GM23338 (cell line): ENCODE results near the gene ITCH. TPM values are rescaled to one million over a fixed set of nuclear protein-coding genes. Genes with fewer than 3 reads are reported as not detected.

ENCODE experiments used
- ATAC-seq: fragments of 200-7000 bp; cut with Tn5 transposase; 3 replicates; pipeline ENCODE4 v1.9.1; 2020
- DNase-seq: peaks from one replicate; pipeline ENCODE4 v3.0.0-alpha.2; 2015; ENCODE audit warnings: low spot score
- H2AFZ ChIP-seq: fragments of 200-600 bp; sonication (generic); 2 replicates; pipeline ENCODE4 v1.8.0; 2016; ENCODE audit warnings: antibody characterized with exemption, mild to moderate bottlenecking, moderate library complexity
- H3F3A ChIP-seq: fragments of 200-600 bp; sonication (generic); replicated peaks from 2 replicates; pipeline ENCODE4 v1.8.0; 2017; ENCODE audit warnings: antibody characterized with exemption, mixed run types, low read depth
- H3K27ac ChIP-seq: fragments of 200-600 bp; sonication (generic); 2 replicates; pipeline ENCODE4 v1.6.1; 2016; ENCODE audit warnings: low read depth
- H3K27me3 ChIP-seq: fragments of 200-600 bp; sonication (generic); 2 replicates; pipeline ENCODE4 v1.8.0; 2016; ENCODE audit warnings: mild to moderate bottlenecking, mixed run types, moderate library complexity; ENCODE audit not compliant: insufficient read depth
- H3K36me3 ChIP-seq: fragments of 200-600 bp; sonication (generic); 2 replicates; pipeline ENCODE4 v1.8.0; 2016; ENCODE audit warnings: mild to moderate bottlenecking; ENCODE audit not compliant: insufficient read depth
- H3K4me1 ChIP-seq: fragments of 200-600 bp; sonication (generic); 2 replicates; pipeline ENCODE4 v1.8.0; 2016; ENCODE audit warnings: mild to moderate bottlenecking, moderate library complexity; ENCODE audit not compliant: insufficient read depth
- H3K4me2 ChIP-seq: fragments of 200-600 bp; sonication (generic); 2 replicates; pipeline ENCODE4 v1.7.1; 2017; ENCODE audit warnings: mixed run types
- H3K4me3 ChIP-seq: fragments of 200-600 bp; sonication (generic); 2 replicates; pipeline ENCODE4 v1.6.1; 2016; ENCODE audit warnings: mixed run types
- H3K79me2 ChIP-seq: fragments of 200-600 bp; sonication (generic); replicated peaks from 2 replicates; pipeline ENCODE4 v1.8.0; 2017; ENCODE audit warnings: mild to moderate bottlenecking; ENCODE audit not compliant: insufficient read depth
- H3K9me2 ChIP-seq: fragments of 200-600 bp; sonication (generic); 2 replicates; pipeline ENCODE4 v1.8.0; 2017; ENCODE audit not compliant: insufficient read depth
- H4K20me1 ChIP-seq: fragments of 200-600 bp; sonication (generic); replicated peaks from 2 replicates; pipeline ENCODE4 v1.8.0; 2017; ENCODE audit warnings: mild to moderate bottlenecking; ENCODE audit not compliant: insufficient read depth
- H3K27ac Mint-ChIP-seq: 2 replicates; pipeline ENCODE4 v1.8.0; 2020; ENCODE audit warnings: inconsistent platforms, mild to moderate bottlenecking, moderate library complexity, mixed read lengths
- H3K27me3 Mint-ChIP-seq: 3 replicates; pipeline ENCODE4 v1.8.0; 2022; ENCODE audit warnings: low read depth, mild to moderate bottlenecking, moderate library complexity, mixed read lengths, inconsistent platforms; ENCODE audit not compliant: insufficient read depth, poor library complexity
- H3K36me3 Mint-ChIP-seq: 3 replicates; pipeline ENCODE4 v1.8.0; 2021; ENCODE audit warnings: low read depth, mild to moderate bottlenecking, inconsistent platforms, moderate library complexity, mixed read lengths
- H3K4me1 Mint-ChIP-seq: 3 replicates; pipeline ENCODE4 v1.8.0; 2020; ENCODE audit warnings: mild to moderate bottlenecking, inconsistent platforms, mixed read lengths
- H3K4me3 Mint-ChIP-seq: 3 replicates; pipeline ENCODE4 v1.8.0; 2021; ENCODE audit warnings: moderate library complexity, mild to moderate bottlenecking, inconsistent platforms, mixed read lengths
- H3K9me3 Mint-ChIP-seq: 3 replicates; pipeline ENCODE4 v1.8.0; 2020; ENCODE audit warnings: moderate library complexity, mild to moderate bottlenecking, inconsistent platforms, mixed read lengths
- CREB1 ChIP-seq: fragments of 250-450 bp; sonication (Bioruptor Pico); IDR thresholded peaks from 2 replicates; pipeline ENCODE4 v1.5.0; 2020; ENCODE audit warnings: low read depth, mild to moderate bottlenecking, moderate library complexity
- EZH2 ChIP-seq: fragments of 200-600 bp; sonication (generic); IDR thresholded peaks from one replicate; pipeline ENCODE4 v1.8.0; 2017; ENCODE audit warnings: antibody characterized with exemption, mild to moderate bottlenecking, low read depth; ENCODE audit not compliant: unreplicated experiment
- JUNB ChIP-seq: IDR thresholded peaks from one replicate; pipeline ENCODE4 v1.6.1; 2016; ENCODE audit warnings: antibody characterized with exemption; ENCODE audit not compliant: unreplicated experiment
- NANOG ChIP-seq: IDR thresholded peaks from 2 replicates; pipeline ENCODE4 v1.6.1; 2016; ENCODE audit warnings: antibody characterized with exemption, borderline replicate concordance
- ZNF331 ChIP-seq: fragments of 250-450 bp; sonication (Bioruptor Pico); IDR thresholded peaks from 2 replicates; pipeline ENCODE4 v1.5.0; 2020; ENCODE audit warnings: low read depth, mild to moderate bottlenecking, moderate library complexity
- polyA plus RNA-seq: library from polyadenylated mRNA; unstranded; fragments of >200 nt; fragmentation: Nextera tagmentation; extraction: Ambion mirVana; gene quantifications from 2 replicates; pipeline ENCODE4 v1.2.1, GENCODE V29; 2016
- total RNA-seq: library from RNA; depleted of rRNA; stranded (reverse); fragments of >200 nt; shearing (Covaris generic); gene quantifications from 2 replicates; pipeline ENCODE4 v1.2.3, GENCODE V29; 2014
- TF ChIP-seq, protein P1 (sequence below), 2 experiments: fragments of 200-600 bp in 1 of 2; sonication (generic) in 1 of 2; conservative IDR thresholded peaks; 2 replicates each; pipeline versions ENCODE4 v1.5.1 to v1.6.1; 2016 to 2017; ENCODE audit warnings: antibody characterized with exemption in 2 of 2, low read depth in 2 of 2, mild to moderate bottlenecking in 2 of 2, moderate library complexity in 1 of 2
- TF ChIP-seq, protein P2 (sequence below): IDR thresholded peaks from 2 replicates; pipeline ENCODE4 v1.6.1; 2016; ENCODE audit warnings: antibody characterized with exemption
- TF ChIP-seq, protein P3 (sequence below): fragments of 250-450 bp; sonication (Bioruptor Pico); IDR thresholded peaks from 2 replicates; pipeline ENCODE4 v1.5.0; 2020; ENCODE audit warnings: mild to moderate bottlenecking, moderate library complexity

Gene ITCH
- total and polyA plus RNA-seq, 2 experiments from 2014 or later: 16.4 to 31.6 TPM

DNA sequence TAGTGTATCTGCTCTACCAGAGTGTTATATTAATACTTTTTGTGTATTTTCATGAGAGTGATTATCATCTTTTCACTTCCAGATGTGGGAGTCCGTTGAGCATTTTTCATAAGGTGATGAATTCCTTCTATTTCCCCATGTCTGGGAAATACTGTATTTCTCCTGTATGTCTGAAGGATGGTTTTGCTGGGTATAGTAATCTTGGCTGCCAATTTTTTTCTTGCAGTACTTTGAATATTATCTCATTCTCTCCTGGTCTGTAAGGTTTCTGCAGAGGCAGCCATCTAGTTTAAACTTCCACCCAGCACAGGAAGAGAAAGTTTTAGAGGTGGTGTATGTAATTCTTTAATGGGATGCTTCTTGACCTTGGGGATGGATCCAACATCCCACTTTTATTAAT lies 137.8 kb downstream of the ITCH start (continued):
- TF ChIP-seq, protein P1, sequence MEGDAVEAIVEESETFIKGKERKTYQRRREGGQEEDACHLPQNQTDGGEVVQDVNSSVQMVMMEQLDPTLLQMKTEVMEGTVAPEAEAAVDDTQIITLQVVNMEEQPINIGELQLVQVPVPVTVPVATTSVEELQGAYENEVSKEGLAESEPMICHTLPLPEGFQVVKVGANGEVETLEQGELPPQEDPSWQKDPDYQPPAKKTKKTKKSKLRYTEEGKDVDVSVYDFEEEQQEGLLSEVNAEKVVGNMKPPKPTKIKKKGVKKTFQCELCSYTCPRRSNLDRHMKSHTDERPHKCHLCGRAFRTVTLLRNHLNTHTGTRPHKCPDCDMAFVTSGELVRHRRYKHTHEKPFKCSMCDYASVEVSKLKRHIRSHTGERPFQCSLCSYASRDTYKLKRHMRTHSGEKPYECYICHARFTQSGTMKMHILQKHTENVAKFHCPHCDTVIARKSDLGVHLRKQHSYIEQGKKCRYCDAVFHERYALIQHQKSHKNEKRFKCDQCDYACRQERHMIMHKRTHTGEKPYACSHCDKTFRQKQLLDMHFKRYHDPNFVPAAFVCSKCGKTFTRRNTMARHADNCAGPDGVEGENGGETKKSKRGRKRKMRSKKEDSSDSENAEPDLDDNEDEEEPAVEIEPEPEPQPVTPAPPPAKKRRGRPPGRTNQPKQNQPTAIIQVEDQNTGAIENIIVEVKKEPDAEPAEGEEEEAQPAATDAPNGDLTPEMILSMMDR (conservative IDR thresholded peaks at IDR 0.05; ENCODE audit: low read depth in 2 of 2): no peak

DNA sequence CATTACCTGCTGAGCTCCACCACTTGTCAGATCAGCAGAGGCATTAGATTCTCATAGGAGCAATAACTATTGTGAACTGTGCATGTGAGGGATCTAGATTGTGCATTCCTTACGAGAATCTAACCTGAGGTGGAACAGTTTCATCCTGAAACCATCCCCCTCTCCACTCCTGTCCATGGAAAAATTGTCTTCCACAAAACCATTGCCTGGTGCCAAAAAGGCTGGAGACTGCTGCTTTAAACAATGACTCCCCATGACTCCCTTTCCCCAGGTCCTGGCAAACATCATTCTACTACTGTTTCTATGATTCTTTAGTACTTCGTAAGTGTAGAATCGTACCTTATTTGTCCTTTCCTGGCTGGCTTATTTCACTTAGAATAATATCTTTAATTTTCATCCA lies 143.4 kb downstream of the ITCH start:
- Histone ChIP-seq H3K4me2 (no peak overlapping the region), H4K20me1 (no peaks in the 10 kb centered on the region), H3K27ac (no peak overlapping the region), H3K27me3 (no peaks in the 10 kb centered on the region), H3K4me3 (no peak overlapping the region), H3K9me2 (no peaks in the 10 kb centered on the region), H3F3A (no peaks in the 10 kb centered on the region), H3K4me1 (no peaks in the 10 kb centered on the region), H2AFZ (no peak overlapping the region), H3K79me2 (no peaks in the 10 kb centered on the region), H3K36me3 (peaks cover 3% of the 10 kb centered on the region; the same call in 1 of the 2 replicates)
- TF ChIP-seq ZNF331: no peak
- no peak for TF ChIP-seq JUNB
- TF ChIP-seq NANOG: no peak
- TF ChIP-seq EZH2: no peak
- TF ChIP-seq, protein P2, sequence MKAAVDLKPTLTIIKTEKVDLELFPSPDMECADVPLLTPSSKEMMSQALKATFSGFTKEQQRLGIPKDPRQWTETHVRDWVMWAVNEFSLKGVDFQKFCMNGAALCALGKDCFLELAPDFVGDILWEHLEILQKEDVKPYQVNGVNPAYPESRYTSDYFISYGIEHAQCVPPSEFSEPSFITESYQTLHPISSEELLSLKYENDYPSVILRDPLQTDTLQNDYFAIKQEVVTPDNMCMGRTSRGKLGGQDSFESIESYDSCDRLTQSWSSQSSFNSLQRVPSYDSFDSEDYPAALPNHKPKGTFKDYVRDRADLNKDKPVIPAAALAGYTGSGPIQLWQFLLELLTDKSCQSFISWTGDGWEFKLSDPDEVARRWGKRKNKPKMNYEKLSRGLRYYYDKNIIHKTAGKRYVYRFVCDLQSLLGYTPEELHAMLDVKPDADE: no peak
- TF ChIP-seq CREB1: no peak
- TF ChIP-seq, protein P3, sequence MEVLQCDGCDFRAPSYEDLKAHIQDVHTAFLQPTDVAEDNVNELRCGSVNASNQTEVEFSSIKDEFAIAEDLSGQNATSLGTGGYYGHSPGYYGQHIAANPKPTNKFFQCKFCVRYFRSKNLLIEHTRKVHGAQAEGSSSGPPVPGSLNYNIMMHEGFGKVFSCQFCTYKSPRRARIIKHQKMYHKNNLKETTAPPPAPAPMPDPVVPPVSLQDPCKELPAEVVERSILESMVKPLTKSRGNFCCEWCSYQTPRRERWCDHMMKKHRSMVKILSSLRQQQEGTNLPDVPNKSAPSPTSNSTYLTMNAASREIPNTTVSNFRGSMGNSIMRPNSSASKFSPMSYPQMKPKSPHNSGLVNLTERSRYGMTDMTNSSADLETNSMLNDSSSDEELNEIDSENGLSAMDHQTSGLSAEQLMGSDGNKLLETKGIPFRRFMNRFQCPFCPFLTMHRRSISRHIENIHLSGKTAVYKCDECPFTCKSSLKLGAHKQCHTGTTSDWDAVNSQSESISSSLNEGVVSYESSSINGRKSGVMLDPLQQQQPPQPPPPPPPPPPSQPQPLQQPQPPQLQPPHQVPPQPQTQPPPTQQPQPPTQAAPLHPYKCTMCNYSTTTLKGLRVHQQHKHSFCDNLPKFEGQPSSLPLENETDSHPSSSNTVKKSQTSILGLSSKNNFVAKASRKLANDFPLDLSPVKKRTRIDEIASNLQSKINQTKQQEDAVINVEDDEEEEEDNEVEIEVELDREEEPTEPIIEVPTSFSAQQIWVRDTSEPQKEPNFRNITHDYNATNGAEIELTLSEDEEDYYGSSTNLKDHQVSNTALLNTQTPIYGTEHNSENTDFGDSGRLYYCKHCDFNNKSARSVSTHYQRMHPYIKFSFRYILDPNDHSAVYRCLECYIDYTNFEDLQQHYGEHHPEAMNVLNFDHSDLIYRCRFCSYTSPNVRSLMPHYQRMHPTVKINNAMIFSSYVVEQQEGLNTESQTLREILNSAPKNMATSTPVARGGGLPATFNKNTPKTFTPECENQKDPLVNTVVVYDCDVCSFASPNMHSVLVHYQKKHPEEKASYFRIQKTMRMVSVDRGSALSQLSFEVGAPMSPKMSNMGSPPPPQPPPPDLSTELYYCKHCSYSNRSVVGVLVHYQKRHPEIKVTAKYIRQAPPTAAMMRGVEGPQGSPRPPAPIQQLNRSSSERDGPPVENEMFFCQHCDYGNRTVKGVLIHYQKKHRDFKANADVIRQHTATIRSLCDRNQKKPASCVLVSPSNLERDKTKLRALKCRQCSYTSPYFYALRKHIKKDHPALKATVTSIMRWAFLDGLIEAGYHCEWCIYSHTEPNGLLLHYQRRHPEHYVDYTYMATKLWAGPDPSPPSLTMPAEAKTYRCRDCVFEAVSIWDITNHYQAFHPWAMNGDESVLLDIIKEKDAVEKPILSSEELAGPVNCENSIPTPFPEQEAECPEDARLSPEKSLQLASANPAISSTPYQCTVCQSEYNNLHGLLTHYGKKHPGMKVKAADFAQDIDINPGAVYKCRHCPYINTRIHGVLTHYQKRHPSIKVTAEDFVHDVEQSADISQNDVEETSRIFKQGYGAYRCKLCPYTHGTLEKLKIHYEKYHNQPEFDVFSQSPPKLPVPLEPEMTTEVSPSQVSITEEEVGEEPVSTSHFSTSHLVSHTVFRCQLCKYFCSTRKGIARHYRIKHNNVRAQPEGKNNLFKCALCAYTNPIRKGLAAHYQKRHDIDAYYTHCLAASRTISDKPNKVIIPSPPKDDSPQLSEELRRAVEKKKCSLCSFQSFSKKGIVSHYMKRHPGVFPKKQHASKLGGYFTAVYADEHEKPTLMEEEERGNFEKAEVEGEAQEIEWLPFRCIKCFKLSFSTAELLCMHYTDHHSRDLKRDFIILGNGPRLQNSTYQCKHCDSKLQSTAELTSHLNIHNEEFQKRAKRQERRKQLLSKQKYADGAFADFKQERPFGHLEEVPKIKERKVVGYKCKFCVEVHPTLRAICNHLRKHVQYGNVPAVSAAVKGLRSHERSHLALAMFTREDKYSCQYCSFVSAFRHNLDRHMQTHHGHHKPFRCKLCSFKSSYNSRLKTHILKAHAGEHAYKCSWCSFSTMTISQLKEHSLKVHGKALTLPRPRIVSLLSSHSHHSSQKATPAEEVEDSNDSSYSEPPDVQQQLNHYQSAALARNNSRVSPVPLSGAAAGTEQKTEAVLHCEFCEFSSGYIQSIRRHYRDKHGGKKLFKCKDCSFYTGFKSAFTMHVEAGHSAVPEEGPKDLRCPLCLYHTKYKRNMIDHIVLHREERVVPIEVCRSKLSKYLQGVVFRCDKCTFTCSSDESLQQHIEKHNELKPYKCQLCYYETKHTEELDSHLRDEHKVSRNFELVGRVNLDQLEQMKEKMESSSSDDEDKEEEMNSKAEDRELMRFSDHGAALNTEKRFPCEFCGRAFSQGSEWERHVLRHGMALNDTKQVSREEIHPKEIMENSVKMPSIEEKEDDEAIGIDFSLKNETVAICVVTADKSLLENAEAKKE (CRISPR knock-in tag): no peak
- no peaks in the 10 kb centered on the region for H3K9me3 Mint-ChIP-seq
- H3K4me3 Mint-ChIP-seq: no peak overlapping the region
- ATAC-seq: no peak
- H3K36me3 Mint-ChIP-seq: peaks cover 38% of the 10 kb centered on the region; the same call in 2 of the 3 replicates
- no peaks in the 10 kb centered on the region for H3K27me3 Mint-ChIP-seq
- DNase-seq: no peak
- no peak overlapping the region for H3K27ac Mint-ChIP-seq
- H3K4me1 Mint-ChIP-seq: no peaks in the 10 kb centered on the region
